HUES6 (cell line): Measurements from ENCODE around the gene ALLC.
"Not testable (repeated sequence)": the region's sequence is repeated elsewhere in the genome, so short reads cannot be mapped to it uniquely, and the experiment has no call there.

Source experiments
- H3K27ac ChIP-seq: 2 replicates; pipeline ENCODE4 v1.7.0; 2013; ENCODE audit warnings: low read depth, mild to moderate bottlenecking, low read length, inconsistent platforms
- H3K27me3 ChIP-seq: 2 replicates; pipeline ENCODE4 v1.6.1; 2013; ENCODE audit warnings: low read length; ENCODE audit not compliant: control insufficient read depth, insufficient read depth
- H3K36me3 ChIP-seq: 2 replicates; pipeline ENCODE4 v1.6.1; 2013; ENCODE audit warnings: low read length; ENCODE audit not compliant: control insufficient read depth, insufficient read depth
- H3K4me1 ChIP-seq: 2 replicates; pipeline ENCODE4 v1.6.1; 2013; ENCODE audit warnings: low read length; ENCODE audit not compliant: control insufficient read depth, insufficient read depth
- H3K4me3 ChIP-seq: 2 replicates; pipeline ENCODE4 v1.5.1; 2013; ENCODE audit warnings: low read depth, low read length
- H3K9ac ChIP-seq: one replicate; pipeline ENCODE4 v1.6.1; 2013; ENCODE audit warnings: mild to moderate bottlenecking, low read length
- H3K9me3 ChIP-seq: 2 replicates; pipeline ENCODE4 v1.6.1; 2013; ENCODE audit warnings: low read depth, low read length; ENCODE audit not compliant: control insufficient read depth, insufficient read depth

ALLC gene

DNA sequence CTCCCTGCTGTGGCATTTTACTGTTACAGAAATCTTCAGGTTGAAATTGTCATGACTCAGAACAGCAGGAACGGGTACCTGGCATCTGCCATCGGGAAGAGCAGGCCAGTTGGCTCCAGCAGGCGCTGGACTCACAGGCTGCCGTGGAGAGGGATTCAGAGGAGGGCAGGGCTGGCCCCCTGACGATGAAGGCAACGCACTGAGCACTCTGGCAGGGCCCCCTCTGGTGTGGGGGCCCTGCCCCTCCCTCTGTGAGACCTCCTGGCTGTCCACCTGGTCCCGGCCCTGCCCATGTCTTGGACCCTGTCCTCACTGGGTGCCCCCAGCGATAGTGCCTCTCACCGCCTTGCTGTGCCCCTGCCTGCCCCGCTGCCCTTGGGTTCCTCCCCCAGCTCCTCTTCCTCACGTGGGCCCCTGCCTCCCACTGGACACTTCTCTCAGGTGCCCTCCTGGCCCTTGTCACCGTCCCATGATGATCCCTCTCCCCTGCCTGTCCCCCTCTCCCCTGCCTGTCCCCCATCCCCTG lies 23.3 kb upstream of the ALLC start:
- no peaks in the 10 kb centered on the region for H3K9me3 ChIP-seq
- no peaks in the 10 kb centered on the region; the same call in 1 of the 2 replicates for H3K27me3 ChIP-seq
- H3K4me1 ChIP-seq: 0 out of 2 replicates have a peak, but pooled peaks cover 5% of the 10 kb centered on the region
- H3K4me3 ChIP-seq: no peak overlapping the region
- H3K27ac ChIP-seq: no peak overlapping the region
- H3K36me3 ChIP-seq: no peaks in the 10 kb centered on the region
- H3K9ac ChIP-seq: no peak overlapping the region

DNA sequence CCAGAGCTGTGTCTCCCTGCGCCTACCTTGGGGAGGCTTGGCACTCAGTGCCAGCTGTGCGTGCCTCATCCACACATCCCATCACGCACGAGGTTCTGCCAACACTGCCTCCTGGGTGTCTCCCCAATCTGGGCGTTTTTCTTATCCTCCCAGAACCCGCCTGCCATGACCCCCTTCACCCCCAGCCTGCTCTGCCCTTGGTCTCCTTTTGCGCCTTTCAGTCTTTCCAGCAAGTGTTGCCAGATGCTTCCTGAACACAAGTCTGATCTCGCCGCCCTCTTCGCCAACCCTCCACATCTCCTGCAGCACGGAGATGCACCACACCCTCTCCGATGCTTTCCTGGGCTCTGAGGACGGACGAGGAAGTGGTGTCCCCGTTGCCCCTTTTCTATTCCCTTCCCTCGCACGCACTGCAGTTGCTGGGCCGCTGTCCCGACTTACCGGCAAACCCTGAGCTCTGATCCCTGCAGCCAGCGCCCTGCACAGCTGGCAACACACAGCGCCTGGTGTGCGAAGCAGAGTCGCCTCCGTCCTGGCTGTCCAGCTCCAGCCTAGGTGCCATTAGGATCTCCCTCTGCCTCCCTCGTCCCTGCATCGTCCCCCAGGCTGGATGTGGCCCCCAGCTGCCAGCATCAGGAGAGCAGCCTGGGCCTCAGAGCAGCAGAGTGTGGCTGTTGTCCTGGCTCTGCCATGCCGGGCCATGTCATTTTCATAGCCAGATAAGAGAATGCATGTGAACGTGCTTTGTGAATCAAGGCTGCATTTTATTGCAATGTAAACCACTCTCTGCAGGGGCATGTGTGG lies 22.6 kb upstream of the ALLC start:
- Histone ChIP-seq H3K4me3 (no peak overlapping the region), H3K4me1 (0 out of 2 replicates have a peak, but pooled peaks cover 5% of the 10 kb centered on the region), H3K9me3 (no peaks in the 10 kb centered on the region), H3K9ac (no peak overlapping the region), H3K27ac (no peak overlapping the region), H3K27me3 (no peaks in the 10 kb centered on the region; the same call in 1 of the 2 replicates), H3K36me3 (no peaks in the 10 kb centered on the region)

DNA sequence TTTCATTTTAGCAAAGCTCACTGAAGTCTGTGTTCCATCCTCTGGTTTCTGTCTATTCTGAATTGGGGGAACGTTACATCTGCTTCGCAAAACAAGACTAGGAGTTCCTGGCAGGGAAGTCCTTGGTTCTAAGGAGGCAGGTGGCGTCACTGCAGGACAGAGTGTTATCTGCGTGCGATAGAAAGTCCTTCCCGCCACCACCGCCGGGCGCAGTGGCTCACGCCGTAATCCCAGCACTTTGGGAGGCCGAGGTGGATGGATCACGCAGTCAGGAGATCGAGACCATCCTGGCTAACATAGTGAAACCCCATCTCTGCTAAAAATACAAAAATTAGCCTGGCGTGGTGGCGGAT lies 22.0 kb upstream of the ALLC start:
- not testable (repeated sequence) for H3K36me3 ChIP-seq, H3K9me3 ChIP-seq, H3K9ac ChIP-seq, H3K27me3 ChIP-seq, H3K4me3 ChIP-seq, H3K27ac ChIP-seq, H3K4me1 ChIP-seq

DNA sequence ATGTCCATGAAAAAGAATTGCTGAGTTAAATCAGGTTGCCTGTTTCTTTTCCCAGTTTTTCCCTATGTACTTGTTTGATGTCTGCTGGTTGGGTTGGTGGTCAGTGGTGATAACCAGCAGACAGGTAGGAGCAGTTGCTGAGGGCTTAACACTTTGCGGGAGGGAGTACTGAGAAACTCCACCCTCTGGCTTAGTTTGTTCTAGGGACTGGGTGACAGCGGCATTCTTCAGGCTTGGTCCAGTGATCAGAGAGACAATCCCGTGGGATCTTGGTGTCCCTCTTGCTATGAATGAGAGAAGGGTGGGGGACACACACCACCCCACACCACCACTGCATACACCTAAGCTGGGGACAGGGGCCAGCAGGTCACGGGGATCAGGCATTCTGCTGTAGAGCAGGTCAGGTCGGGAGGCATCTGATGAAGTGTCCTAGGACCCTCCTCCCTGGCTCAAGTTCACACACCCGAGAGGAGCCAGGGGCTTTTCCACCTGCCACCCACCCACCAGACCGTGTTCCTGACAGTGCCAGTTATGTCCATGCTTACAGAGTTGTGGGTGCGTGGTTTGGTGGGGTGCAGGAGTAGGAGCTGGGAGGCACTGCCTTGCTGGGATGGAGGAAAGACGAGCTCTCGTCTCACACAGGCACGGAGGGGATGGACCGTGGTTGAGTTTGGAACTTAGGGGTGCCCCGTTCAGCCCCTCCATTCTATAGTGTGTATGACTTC lies 21.3 kb upstream of the ALLC start:
- Histone ChIP-seq H3K27me3 (no peaks in the 10 kb centered on the region; the same call in 1 of the 2 replicates), H3K4me1 (0 out of 2 replicates have a peak, but pooled peaks cover 5% of the 10 kb centered on the region), H3K27ac (no peak overlapping the region), H3K4me3 (no peak overlapping the region), H3K9me3 (no peaks in the 10 kb centered on the region), H3K36me3 (no peaks in the 10 kb centered on the region), H3K9ac (no peak overlapping the region)

DNA sequence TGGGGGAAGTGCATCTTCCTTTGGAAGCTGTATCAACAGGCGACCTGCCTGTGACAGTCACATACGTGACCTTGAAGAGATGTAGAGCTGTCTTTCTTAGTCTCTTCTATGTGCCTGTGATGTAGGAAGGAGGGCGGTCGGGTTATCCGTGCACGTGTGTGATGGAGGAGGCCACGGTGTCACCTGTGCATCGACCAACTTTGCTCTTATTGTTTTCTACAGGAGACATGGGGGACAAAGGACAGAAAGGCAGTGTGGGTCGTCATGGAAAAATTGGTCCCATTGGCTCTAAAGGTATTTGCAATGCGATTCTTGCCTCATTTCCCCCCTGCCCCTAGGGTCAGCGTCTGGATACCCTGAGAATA lies 20.7 kb upstream of the ALLC start:
- H3K27me3 ChIP-seq: no peaks in the 10 kb centered on the region; the same call in 1 of the 2 replicates
- no peaks in the 10 kb centered on the region for H3K9me3 ChIP-seq
- H3K4me3 ChIP-seq: no peak overlapping the region
- no peak overlapping the region for H3K9ac ChIP-seq
- no peaks in the 10 kb centered on the region for H3K36me3 ChIP-seq
- H3K4me1 ChIP-seq: 0 out of 2 replicates have a peak, but pooled peaks cover 5% of the 10 kb centered on the region
- no peak overlapping the region for H3K27ac ChIP-seq

DNA sequence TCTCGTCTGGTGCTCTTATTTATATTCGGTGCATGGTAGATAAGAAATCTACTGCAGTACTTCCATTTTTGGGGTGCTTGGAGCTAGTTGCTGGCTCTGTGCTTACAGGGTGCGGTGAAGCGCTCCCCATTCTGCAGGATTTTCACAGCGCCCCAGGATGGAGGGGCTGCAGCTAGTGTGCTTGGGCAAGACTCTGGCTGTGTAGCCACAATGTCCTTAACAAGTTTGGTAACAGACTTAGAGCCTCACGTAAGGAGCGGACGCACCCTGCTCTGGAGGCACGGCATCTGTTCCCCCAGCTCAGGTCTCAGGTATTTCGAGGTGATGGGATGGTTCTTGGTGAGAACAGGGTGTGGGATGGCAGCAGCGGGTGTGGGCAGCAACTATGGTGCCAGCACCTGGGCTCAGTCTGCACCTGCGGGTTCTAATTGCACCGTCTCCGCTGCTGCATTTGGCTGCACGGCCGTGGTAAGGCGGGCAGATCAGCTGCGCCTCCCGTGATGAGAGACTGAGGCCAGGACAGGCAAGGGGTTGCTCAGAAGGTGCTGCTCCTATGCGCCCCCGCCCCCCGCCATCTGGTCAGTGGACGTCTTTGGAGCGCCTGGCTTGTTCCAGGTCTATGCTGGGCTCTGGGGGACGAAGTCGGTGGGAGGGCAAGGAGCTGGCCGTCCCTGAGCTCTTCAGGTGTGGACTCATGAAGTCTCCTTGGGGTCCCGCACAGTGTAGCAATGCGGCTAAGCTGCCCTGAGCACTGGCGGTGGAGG lies 20.1 kb upstream of the ALLC start:
- H3K9me3 ChIP-seq: no peaks in the 10 kb centered on the region
- 0 out of 2 replicates have a peak, but pooled peaks cover 5% of the 10 kb centered on the region for H3K4me1 ChIP-seq
- no peaks in the 10 kb centered on the region for H3K36me3 ChIP-seq
- H3K27ac ChIP-seq: no peak overlapping the region
- H3K27me3 ChIP-seq: no peaks in the 10 kb centered on the region; the same call in 1 of the 2 replicates
- H3K9ac ChIP-seq: no peak overlapping the region
- H3K4me3 ChIP-seq: no peak overlapping the region

DNA sequence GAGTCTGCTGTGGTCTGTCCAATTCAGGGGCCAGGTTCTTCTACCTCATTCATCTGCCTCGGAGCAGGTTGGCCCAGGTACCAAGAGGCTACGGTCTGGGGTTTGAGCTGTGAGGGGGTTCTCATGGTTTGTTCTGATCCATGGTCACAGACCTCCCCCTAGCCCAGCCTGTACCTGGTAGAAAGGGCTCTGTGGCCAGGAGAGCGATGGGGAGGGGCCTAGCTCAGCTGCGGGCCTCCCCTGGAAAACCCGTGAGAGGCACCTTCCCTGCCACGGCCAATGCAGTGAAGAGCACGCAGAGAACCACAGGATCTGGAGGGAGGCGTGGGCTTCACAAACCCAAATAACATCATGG lies 19.6 kb upstream of the ALLC start:
- H3K9ac ChIP-seq: no peak overlapping the region
- H3K9me3 ChIP-seq: no peaks in the 10 kb centered on the region
- no peaks in the 10 kb centered on the region for H3K36me3 ChIP-seq
- H3K27ac ChIP-seq: no peak overlapping the region
- 0 out of 2 replicates have a peak, but pooled peaks cover 5% of the 10 kb centered on the region for H3K4me1 ChIP-seq
- no peak overlapping the region for H3K4me3 ChIP-seq
- no peaks in the 10 kb centered on the region; the same call in 1 of the 2 replicates for H3K27me3 ChIP-seq

DNA sequence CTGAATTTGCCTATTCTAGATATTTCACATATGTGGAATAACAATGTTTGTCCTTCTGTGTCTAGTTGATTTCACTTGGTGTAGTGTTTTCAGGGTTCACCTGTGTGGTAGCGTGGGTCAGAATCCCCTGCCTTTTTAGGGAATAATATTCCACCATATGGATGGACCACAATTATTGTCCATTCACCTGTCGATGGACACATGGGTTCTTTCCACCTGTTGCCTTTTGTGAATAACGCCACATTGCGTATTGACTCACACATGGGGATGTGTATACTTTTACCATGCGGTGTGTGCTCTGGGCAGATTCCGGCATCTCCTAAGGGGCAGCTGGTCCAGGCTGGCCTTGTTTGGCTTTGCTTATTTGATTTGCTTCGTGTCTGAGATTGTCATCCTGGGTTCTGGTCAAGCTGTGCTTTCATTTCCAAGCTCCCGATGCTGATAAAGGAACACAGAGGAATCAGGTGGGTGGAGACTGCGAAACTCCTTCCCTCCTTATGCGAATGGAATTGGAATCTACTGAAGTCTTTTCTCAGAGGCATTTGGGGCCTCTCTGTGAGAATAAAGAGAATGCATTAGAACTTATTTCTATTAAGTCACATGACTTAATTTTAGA lies 18.9 kb upstream of the ALLC start:
- Histone ChIP-seq H3K36me3 (no peaks in the 10 kb centered on the region), H3K4me3 (no peak overlapping the region), H3K27ac (no peak overlapping the region), H3K9me3 (no peaks in the 10 kb centered on the region), H3K9ac (no peak overlapping the region), H3K4me1 (0 out of 2 replicates have a peak, but pooled peaks cover 3% of the 10 kb centered on the region), H3K27me3 (no peaks in the 10 kb centered on the region; the same call in 1 of the 2 replicates)

DNA sequence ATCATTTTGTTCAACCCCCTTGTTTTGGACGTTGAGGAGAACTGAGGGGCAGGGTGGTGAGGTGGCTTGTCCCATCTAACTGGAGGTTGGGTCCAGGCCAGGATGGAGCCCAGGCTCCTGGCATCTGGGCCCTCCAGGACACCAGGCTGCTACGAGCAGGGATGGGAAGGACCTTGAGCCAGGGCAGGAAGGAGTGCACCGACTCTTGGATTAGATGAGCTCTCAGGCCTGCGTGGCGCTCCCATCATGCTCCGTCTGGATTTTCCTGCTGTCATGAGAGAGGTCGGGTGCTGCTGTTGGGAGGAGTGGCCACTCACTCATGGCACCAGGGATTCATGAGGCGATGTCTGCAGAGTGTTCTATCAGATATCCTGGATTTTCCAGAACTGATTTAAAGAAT lies 18.3 kb upstream of the ALLC start:
- H3K9ac ChIP-seq: peak overlapping the region; percentile 15
- no peak overlapping the region for H3K27ac ChIP-seq
- no peaks in the 10 kb centered on the region for H3K4me1 ChIP-seq
- H3K9me3 ChIP-seq: no peaks in the 10 kb centered on the region
- no peaks in the 10 kb centered on the region for H3K36me3 ChIP-seq
- no peaks in the 10 kb centered on the region; the same call in 1 of the 2 replicates for H3K27me3 ChIP-seq
- no peak overlapping the region for H3K4me3 ChIP-seq

DNA sequence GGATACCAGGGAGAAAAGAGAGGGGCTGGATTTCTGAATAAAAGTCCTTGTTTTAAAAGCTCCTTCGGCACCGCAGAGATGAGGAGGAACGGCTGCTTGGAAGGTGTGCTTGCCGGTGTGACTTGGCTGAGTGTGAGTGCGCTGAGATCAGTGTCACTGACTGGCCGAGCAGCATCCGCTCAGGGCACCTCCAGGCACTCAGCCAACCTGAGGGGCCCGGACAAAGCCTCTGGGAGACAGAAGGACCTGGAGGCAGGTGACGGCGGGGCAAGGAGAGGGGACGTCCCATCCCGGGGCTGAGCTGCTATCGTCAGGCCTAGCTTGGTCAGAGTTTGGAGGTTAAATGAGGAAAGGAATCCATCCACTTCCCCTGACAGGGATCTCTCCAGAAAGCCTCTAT lies 16.8 kb upstream of the ALLC start:
- H3K36me3 ChIP-seq: no peaks in the 10 kb centered on the region
- H3K4me3 ChIP-seq: no peak overlapping the region
- no peak overlapping the region for H3K27ac ChIP-seq
- no peaks in the 10 kb centered on the region for H3K9me3 ChIP-seq
- H3K27me3 ChIP-seq: no peaks in the 10 kb centered on the region; the same call in 1 of the 2 replicates
- no peak overlapping the region for H3K9ac ChIP-seq
- H3K4me1 ChIP-seq: no peaks in the 10 kb centered on the region
